ENCODE data around the gene TRAF7.
A peak's percentile ranks its signal among the peaks of the same experiment; 100 is the strongest.

The TRAF7 gene

DNA sequence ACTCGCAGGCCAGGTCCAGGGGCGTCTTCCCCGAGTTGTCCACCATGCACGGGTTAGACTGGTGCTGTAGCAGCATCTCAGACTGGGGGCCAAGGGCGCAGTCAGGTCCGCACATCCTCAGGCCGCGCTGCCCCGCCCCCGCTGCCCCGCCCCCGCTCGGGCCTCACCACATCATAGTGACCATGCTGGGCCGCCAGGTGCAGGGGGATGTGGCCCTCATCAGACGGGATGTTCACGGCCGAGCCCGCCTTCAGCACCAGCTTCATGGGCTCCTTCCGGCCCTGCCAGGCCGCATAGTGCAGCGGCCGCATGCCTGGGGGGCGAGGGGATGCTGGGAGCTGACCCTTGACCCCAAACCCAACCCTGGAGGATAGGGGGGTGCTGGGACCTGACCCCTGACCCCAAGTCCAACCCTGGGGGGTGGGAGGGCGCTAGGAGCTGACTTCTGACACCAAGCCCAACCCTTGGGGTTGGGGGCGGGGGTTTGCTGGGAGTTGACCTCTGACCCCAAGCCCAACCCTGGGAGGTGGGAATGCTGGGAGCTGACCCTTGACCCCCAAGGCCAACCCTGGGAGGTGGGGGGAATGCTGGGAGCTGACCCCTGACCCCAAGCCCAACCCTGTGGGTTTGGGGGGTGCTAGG lies 33.8 kb downstream of the TRAF7 start:
- no peak for FAIRE-seq
- DNase-seq (ENCODE audit: insufficient read length, low spot score), result no peak
- TF ChIP-seq, protein P1, sequence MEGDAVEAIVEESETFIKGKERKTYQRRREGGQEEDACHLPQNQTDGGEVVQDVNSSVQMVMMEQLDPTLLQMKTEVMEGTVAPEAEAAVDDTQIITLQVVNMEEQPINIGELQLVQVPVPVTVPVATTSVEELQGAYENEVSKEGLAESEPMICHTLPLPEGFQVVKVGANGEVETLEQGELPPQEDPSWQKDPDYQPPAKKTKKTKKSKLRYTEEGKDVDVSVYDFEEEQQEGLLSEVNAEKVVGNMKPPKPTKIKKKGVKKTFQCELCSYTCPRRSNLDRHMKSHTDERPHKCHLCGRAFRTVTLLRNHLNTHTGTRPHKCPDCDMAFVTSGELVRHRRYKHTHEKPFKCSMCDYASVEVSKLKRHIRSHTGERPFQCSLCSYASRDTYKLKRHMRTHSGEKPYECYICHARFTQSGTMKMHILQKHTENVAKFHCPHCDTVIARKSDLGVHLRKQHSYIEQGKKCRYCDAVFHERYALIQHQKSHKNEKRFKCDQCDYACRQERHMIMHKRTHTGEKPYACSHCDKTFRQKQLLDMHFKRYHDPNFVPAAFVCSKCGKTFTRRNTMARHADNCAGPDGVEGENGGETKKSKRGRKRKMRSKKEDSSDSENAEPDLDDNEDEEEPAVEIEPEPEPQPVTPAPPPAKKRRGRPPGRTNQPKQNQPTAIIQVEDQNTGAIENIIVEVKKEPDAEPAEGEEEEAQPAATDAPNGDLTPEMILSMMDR (IDR thresholded peaks at IDR 0.05; ENCODE audit: insufficient read depth, missing control alignments), result no peak

DNA sequence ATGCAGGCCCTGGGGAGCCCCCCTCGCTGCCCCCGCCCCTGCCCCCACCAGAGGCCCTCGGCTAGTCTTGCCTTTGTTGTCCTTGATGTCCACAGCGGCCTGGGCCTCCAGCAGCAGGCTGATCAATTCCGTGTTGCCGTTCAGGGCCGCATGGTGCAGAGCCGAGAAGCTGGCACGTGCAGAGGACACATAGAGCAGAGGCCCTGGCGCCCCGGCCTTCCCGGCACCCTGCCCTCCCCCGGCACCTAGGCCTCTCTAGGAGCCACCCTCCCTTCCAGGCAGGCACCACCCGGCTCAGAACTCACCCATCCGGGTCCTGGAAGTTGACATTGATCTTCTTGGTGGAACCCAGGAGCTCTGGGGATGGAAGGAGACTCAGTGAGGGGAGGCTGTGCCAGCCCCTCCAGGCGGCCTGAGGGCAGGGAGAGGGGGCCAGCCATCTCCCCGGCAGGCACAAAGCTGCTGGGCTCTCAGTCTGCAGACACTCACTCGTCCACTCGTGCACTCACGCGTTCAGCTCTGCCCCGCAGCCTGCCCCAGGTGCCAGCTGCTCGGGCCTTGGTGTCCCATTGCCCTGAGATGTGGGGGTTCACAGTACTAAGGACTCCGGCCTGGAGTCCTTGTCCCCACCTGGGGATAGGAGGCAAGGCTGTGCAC lies 34.5 kb downstream of the TRAF7 start:
- TF ChIP-seq, protein P1 (IDR thresholded peaks at IDR 0.05; ENCODE audit: insufficient read depth, missing control alignments), result no peak
- DNase-seq (ENCODE audit: insufficient read length, low spot score) (no peak), FAIRE-seq (no peak)

DNA sequence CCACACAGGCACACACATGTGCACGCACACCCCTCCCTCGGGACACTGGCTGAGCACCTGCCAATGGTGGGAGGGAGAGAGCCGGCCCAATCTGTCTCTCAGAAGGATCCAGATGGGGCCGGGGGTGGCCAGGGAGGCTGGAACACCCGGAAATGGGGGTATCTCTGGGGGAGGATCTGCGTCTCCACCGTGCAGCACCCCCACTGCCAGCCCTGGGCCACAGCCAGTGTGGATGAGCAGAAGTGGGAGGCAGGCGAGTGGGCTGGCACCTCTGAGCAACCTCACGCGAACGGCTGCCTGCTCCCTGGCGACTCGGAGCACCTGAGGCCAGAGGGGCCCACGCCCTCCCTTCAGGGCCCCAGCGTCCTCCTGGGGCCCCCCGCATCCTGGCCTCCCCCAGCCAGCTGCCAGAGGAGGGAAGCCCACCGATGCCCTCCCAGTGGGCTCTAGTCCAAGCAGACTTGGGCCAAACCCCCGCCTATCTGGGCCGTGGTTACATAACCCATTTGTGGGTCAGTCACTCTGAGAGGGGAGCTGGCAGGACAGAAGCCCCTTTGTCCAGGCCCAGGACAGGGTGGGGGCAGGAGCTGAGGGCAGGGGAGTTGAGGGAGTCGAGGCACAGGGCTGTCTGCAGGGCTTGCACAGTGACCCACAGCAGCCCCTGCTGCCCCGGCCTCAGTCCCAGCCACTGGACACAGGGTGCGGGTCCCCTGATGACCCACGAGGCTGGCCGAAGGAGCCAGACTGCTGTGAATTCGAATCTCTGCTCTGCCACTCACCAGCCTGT lies 35.3 kb downstream of the TRAF7 start:
- FAIRE-seq (no peak), DNase-seq (ENCODE audit: insufficient read length, low spot score) (no peak)
- TF ChIP-seq, protein P1 (IDR thresholded peaks at IDR 0.05; ENCODE audit: insufficient read depth, missing control alignments), result no peak

DNA sequence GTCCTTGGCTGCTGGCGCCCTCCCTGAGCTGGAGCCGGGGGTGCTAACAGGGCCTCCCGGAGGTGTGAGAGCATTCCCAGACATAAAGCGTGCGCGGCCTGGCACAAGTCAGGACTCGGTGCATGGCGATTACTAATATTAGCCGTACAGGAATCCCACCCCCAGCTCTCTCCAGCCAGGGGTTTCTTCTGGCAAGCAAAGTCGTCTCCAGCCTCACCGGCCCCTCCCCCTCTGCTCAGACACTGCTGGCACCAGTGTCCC lies 35.8 kb downstream of the TRAF7 start:
- TF ChIP-seq, protein P1 (IDR thresholded peaks at IDR 0.05; ENCODE audit: insufficient read depth, missing control alignments), result no peak
- no peak for FAIRE-seq
- no peak for DNase-seq (ENCODE audit: insufficient read length, low spot score)

DNA sequence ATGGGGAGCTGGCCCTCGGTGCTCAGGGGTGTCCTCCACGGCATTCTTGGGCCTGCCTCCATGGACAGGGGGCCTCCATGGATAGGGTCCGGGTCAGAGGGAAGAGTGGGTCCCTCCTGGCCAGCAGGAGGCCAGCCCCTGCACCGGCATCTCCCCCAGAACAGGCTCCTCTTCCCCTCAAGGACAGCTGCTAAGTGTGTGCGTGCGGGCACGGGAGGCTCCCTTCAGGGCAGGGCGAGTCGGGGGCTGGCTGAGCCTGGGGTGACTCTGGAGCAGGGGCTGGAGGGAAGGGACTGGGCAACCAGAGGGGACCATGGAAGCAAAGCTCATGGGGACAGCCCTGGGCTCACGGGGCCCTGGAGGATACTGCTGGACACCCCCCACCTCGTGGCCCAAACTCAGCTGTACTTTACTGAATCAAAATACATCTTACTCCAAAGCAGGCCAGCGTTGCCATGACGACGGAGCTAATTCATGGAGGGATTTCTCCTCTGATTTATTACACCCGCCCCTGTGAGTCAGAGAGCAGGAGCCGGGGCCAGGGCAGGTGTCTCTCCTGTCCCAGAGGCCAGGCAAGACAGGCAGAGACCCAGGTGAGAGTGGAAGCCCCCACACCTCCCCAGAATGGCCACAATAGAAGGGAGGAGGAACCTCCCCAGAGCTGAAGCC lies 38.7 kb downstream of the TRAF7 start:
- TF ChIP-seq, protein P1 (IDR thresholded peaks at IDR 0.05; ENCODE audit: insufficient read depth, missing control alignments), result no peak
- FAIRE-seq, result no peak
- no peak for DNase-seq (ENCODE audit: insufficient read length, low spot score)

DNA sequence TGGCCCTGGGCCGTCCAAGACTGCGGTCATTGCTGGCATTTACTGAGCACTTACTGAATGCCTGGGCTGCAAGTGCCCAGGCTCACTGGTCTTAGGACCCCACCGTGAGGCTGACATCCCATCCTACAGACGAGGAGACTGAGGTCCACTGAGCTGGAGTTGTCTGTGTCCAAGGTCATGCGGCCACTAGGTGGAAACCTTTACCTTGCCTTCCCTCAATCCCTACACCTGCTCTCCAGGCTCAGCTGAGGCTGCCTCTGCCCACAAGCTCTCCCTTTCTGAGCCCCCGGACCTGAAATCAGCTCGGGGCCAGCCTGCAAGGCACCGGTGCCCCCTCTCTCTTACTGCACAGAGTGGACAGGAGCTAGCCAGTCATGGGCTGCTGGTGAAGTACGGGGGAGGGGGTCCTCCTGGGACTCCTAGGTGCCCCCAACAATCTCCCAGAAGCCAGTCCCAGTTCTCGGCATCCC lies 39.3 kb downstream of the TRAF7 start:
- TF ChIP-seq, protein P1 (IDR thresholded peaks at IDR 0.05; ENCODE audit: insufficient read depth, missing control alignments), result peak; percentile 48
- FAIRE-seq, result no peak
- DNase-seq (ENCODE audit: insufficient read length, low spot score), result peak; percentile 75

All from D721Med (cell line).